ENCODE results near the gene EML2. TPM values are rescaled to one million over a fixed set of nuclear protein-coding genes. Genes with fewer than 3 reads are reported as not detected.

The EML2 gene
- total and polyA plus RNA-seq, 10 of the 15 experiments (the other 5 are each of a cell fraction or from before 2014, with no cell fraction given): 1.6 to 64.0 (median 27.5) TPM

DNA sequence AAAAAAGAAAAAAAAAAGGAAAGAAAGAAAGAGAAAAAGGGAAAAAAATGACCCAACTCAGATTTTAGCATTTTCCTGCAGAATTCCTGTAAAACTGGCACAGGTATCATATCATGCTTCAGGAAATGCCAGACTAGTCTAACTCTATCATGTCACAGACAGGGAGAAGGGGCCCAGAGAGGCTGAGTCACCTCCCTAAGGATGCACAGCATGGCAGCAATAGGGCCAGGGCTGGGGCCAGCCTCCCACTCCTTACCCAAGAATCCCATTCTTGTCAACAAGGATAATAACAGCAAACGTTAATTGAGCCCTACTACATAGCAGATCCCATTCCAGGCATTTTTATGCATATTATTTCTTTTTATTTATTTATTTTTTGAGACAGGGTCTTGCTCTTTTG, 45.7 kb downstream of the EML2 start:
- H3K27me3 ChIP-seq (replicated peaks in 1 of 2; ENCODE audit: control insufficient read depth in 2 of 2, insufficient read depth in 2 of 2, low read length in 1 of 2): peaks cover 0 to 1% of the 10 kb centered on the region in 2 experiments; a peak in 1 of 4 replicates
- no peaks in the 10 kb centered on the region; the same call in 1 of the 2 replicates for H3K4me1 ChIP-seq (ENCODE audit: control insufficient read depth, insufficient read depth, low read length)
- 11% methylated on average over 1 of the region's 1 CpG for WGBS (ENCODE audit: insufficient coverage, insufficient replicate concordance, low lambda C conversion rate, missing lambda C conversion rate)
- FAIRE-seq (no peak), DNase-seq (ENCODE audit: low read depth, low spot score) (no peak), ATAC-seq (no peak)
- POLR2A ChIA-PET: interaction anchor here (0.7 to 0.8 kb wide), 3 partner anchors 48 to 699 kb away, joined by 3 to 8 read pairs (median 6); no protein-coding TSS in a partner anchor
- H3K79me2 ChIP-seq (ENCODE audit: control insufficient read depth, insufficient read depth, low read length): no peaks in the 10 kb centered on the region
- H3K27ac ChIP-seq (ENCODE audit: control insufficient read depth, insufficient read depth): no peak overlapping the region
- CTCF ChIA-PET: interaction anchor here (0.6 to 1.0 kb wide), 3 partner anchors 13 to 312 kb away, joined by 3 to 4 read pairs (median 4); no protein-coding TSS in a partner anchor
- in situ Hi-C loops (cut with MboI) (no loop called here), intact Hi-C loops (cut with micrococcal nuclease; ENCODE audit: unreplicated experiment) (no loop called here)
- H3K36me3 ChIP-seq (ENCODE audit: control insufficient read depth in 2 of 2, insufficient read depth in 2 of 2, low read length in 1 of 2): no peaks in the 10 kb centered on the region
- no peak overlapping the region for H2AFZ ChIP-seq (ENCODE audit: control insufficient read depth, low read depth, low read length)
- BruUV-seq (replicated peaks): no TSS peak
- no peak overlapping the region for H3K4me2 ChIP-seq (ENCODE audit: control insufficient read depth, insufficient read depth)
- H4K20me1 ChIP-seq (ENCODE audit: control insufficient read depth, insufficient read depth): no peaks in the 10 kb centered on the region
- H3K9me3 ChIP-seq (replicated peaks; ENCODE audit: control insufficient read depth, insufficient read depth, low read length): no peaks in the 10 kb centered on the region; the same call in 2 of the 3 replicates
- RAD21 ChIA-PET (ENCODE audit: unreplicated experiment): interaction anchor here (1.0 kb wide), 1 partner anchor 52 kb away, joined by 3 read pairs; no protein-coding TSS in a partner anchor
- H3K4me3 ChIP-seq: no peak overlapping the region
- SMC1A ChIA-PET (ENCODE audit: uncharacterized antibody, unreplicated experiment): no interaction called here
- no peak overlapping the region for H3K9ac ChIP-seq (ENCODE audit: control insufficient read depth, insufficient read depth, low read length)
- TF ChIP-seq JUNB (IDR thresholded peaks at IDR 0.05): no peak
- TF ChIP-seq ETV6 (conservative IDR thresholded peaks at IDR 0.05 in 1 of 2, IDR thresholded peaks at IDR 0.05 in 1 of 2; ENCODE audit: borderline replicate concordance in 1 of 2, low read depth in 1 of 2): no peak
- no peak for TF ChIP-seq RCOR1 (conservative IDR thresholded peaks at IDR 0.05; ENCODE audit: low read depth, low read length)
- TF ChIP-seq, protein P1, sequence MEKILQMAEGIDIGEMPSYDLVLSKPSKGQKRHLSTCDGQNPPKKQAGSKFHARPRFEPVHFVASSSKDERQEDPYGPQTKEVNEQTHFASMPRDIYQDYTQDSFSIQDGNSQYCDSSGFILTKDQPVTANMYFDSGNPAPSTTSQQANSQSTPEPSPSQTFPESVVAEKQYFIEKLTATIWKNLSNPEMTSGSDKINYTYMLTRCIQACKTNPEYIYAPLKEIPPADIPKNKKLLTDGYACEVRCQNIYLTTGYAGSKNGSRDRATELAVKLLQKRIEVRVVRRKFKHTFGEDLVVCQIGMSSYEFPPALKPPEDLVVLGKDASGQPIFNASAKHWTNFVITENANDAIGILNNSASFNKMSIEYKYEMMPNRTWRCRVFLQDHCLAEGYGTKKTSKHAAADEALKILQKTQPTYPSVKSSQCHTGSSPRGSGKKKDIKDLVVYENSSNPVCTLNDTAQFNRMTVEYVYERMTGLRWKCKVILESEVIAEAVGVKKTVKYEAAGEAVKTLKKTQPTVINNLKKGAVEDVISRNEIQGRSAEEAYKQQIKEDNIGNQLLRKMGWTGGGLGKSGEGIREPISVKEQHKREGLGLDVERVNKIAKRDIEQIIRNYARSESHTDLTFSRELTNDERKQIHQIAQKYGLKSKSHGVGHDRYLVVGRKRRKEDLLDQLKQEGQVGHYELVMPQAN (conservative IDR thresholded peaks at IDR 0.05): no peak
- TF ChIP-seq EP300 (IDR thresholded peaks at IDR 0.05; ENCODE audit: borderline replicate concordance in 1 of 2, control insufficient read depth in 1 of 2, low read depth in 2 of 2, low read length in 2 of 2): no peak
- TF ChIP-seq, protein P2, sequence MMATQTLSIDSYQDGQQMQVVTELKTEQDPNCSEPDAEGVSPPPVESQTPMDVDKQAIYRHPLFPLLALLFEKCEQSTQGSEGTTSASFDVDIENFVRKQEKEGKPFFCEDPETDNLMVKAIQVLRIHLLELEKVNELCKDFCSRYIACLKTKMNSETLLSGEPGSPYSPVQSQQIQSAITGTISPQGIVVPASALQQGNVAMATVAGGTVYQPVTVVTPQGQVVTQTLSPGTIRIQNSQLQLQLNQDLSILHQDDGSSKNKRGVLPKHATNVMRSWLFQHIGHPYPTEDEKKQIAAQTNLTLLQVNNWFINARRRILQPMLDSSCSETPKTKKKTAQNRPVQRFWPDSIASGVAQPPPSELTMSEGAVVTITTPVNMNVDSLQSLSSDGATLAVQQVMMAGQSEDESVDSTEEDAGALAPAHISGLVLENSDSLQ (IDR thresholded peaks at IDR 0.05): no peak
- TF ChIP-seq ESRRA (IDR thresholded peaks at IDR 0.05; ENCODE audit: low read length): no peak
- no peak for TF ChIP-seq FOXK2 (IDR thresholded peaks at IDR 0.05)
- TF ChIP-seq CHD1 (IDR thresholded peaks at IDR 0.05; ENCODE audit: low read depth, low read length): no peak
- TF ChIP-seq ZNF622 (IDR thresholded peaks at IDR 0.05): no peak
- TF ChIP-seq, protein P3, sequence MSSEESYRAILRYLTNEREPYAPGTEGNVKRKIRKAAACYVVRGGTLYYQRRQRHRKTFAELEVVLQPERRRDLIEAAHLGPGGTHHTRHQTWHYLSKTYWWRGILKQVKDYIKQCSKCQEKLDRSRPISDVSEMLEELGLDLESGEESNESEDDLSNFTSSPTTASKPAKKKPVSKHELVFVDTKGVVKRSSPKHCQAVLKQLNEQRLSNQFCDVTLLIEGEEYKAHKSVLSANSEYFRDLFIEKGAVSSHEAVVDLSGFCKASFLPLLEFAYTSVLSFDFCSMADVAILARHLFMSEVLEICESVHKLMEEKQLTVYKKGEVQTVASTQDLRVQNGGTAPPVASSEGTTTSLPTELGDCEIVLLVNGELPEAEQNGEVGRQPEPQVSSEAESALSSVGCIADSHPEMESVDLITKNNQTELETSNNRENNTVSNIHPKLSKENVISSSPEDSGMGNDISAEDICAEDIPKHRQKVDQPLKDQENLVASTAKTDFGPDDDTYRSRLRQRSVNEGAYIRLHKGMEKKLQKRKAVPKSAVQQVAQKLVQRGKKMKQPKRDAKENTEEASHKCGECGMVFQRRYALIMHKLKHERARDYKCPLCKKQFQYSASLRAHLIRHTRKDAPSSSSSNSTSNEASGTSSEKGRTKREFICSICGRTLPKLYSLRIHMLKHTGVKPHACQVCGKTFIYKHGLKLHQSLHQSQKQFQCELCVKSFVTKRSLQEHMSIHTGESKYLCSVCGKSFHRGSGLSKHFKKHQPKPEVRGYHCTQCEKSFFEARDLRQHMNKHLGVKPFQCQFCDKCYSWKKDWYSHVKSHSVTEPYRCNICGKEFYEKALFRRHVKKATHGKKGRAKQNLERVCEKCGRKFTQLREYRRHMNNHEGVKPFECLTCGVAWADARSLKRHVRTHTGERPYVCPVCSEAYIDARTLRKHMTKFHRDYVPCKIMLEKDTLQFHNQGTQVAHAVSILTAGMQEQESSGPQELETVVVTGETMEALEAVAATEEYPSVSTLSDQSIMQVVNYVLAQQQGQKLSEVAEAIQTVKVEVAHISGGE (CRISPR knock-in tag; IDR thresholded peaks at IDR 0.05): no peak
- TF ChIP-seq, protein P4, sequence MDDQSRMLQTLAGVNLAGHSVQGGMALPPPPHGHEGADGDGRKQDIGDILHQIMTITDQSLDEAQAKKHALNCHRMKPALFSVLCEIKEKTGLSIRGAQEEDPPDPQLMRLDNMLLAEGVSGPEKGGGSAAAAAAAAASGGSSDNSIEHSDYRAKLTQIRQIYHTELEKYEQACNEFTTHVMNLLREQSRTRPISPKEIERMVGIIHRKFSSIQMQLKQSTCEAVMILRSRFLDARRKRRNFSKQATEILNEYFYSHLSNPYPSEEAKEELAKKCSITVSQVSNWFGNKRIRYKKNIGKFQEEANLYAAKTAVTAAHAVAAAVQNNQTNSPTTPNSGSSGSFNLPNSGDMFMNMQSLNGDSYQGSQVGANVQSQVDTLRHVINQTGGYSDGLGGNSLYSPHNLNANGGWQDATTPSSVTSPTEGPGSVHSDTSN (IDR thresholded peaks at IDR 0.05; ENCODE audit: insufficient replicate concordance, low read depth, low read length): no peak
- no peak for TF ChIP-seq MYC (IDR thresholded peaks at IDR 0.05; ENCODE audit: insufficient read depth, insufficient read length, insufficient replicate concordance, low read length, severe bottlenecking)
- no peak for TF ChIP-seq ZNF217 (IDR thresholded peaks at IDR 0.05)
- TF ChIP-seq GATAD2B (conservative IDR thresholded peaks at IDR 0.05; ENCODE audit: low read depth): no peak

All from GM12878 (cell line).